22Rv1 (cell line): Measurements from ENCODE around the gene STAP2.

Experiments used
- CTCF ChIP-seq: fragments of 450-650 bp; IDR thresholded peaks from 2 replicates; pipeline ENCODE4 v1.5.1; 2017; ENCODE audit warnings: mild to moderate bottlenecking
- ZFX ChIP-seq: fragments of 450-650 bp; IDR thresholded peaks from 2 replicates; pipeline ENCODE4 v1.6.1; 2017; ENCODE audit warnings: antibody characterized with exemption, borderline replicate concordance

- TF ChIP-seq CTCF (no peak), ZFX (no peak)
These were observed 18.2 kb downstream of the STAP2 start for GRCh38 chr19:4320419-4320818.
